ENCODE data around the gene MAD1L1. TPM values are rescaled to one million over a fixed set of nuclear protein-coding genes. Genes with fewer than 3 reads are reported as not detected.

The MAD1L1 gene
- total and polyA plus RNA-seq, 2 of the 4 experiments (the other 2 are of a cell fraction) = 29.0 to 40.9 TPM

DNA sequence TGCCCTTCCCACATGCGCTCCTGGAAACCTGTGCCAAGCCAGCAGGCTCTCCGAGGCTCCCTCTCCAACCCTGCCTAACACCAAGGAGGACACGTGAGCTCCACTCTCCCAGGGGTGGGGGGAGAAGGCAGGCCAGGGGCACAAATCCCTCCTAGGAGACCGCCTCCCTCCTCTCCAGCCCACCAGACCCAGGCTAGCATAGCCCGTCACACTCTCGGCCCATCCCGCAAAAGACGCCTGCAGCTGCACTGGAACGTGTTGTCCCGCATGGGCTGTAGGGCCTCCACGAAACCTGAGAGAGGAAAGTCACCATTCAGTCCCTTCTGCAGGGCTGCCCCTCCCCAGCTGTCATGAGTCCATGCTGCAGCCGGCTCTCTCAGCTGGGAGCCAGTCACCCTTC lies 126.3 kb downstream of the MAD1L1 start:
- no peak overlapping the region for H3K14ac ChIP-seq (replicated peaks; ENCODE audit: low read depth, low read length)
- DNase-seq (no peak), ATAC-seq (ENCODE audit: low read depth) (no peak)
- H3K18ac ChIP-seq (ENCODE audit: low read depth, low read length) = no peak overlapping the region
- H3K4ac ChIP-seq (ENCODE audit: low read depth, low read length) = peak overlapping the region; percentile 59; the same call in 1 of the 2 replicates
- no peak overlapping the region for H2BK120ac ChIP-seq (ENCODE audit: low read depth, low read length)
- no peak overlapping the region for H3K4me2 ChIP-seq (ENCODE audit: low read depth, low read length)
- no peaks in the 10 kb centered on the region for H3K9me3 ChIP-seq (ENCODE audit: control insufficient read depth, insufficient read depth, low read length)
- BruUV-seq (replicated peaks) = no TSS peak
- H4K5ac ChIP-seq (ENCODE audit: low read depth, low read length) = no peak overlapping the region
- dilution Hi-C loops (cut with HindIII; ENCODE audit: low sequenced_read_pairs, unreplicated experiment) = no loop called here
- ChIA-PET CTCF (no interaction called here), POLR2A (ENCODE audit: unreplicated experiment) (no interaction called here)
- H3K27ac ChIP-seq (ENCODE audit: insufficient read depth, low read length) = no peak overlapping the region
- peaks cover 14 to 48% of the 10 kb centered on the region in 2 experiments; a peak in 3 of 4 replicates for H3K79me1 ChIP-seq (ENCODE audit: low read depth in 1 of 2, low read length in 2 of 2)
- no peak for TF ChIP-seq RFX5 (IDR thresholded peaks at IDR 0.05; ENCODE audit: low read depth, low read length)
- TF ChIP-seq, protein P1, sequence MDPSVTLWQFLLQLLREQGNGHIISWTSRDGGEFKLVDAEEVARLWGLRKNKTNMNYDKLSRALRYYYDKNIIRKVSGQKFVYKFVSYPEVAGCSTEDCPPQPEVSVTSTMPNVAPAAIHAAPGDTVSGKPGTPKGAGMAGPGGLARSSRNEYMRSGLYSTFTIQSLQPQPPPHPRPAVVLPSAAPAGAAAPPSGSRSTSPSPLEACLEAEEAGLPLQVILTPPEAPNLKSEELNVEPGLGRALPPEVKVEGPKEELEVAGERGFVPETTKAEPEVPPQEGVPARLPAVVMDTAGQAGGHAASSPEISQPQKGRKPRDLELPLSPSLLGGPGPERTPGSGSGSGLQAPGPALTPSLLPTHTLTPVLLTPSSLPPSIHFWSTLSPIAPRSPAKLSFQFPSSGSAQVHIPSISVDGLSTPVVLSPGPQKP (IDR thresholded peaks at IDR 0.05; ENCODE audit: borderline replicate concordance, low read depth, low read length) = no peak
- TF ChIP-seq BHLHE40 (IDR thresholded peaks at IDR 0.05; ENCODE audit: low read depth, low read length) = no peak
- no peak for TF ChIP-seq CHD1 (IDR thresholded peaks at IDR 0.05; ENCODE audit: low read depth, low read length)
- TF ChIP-seq FOS (IDR thresholded peaks at IDR 0.05; ENCODE audit: low read depth, low read length) = no peak
- TF ChIP-seq RCOR1 (IDR thresholded peaks at IDR 0.05; ENCODE audit: insufficient replicate concordance, low read length) = no peak
- TF ChIP-seq MXI1 (IDR thresholded peaks at IDR 0.05; ENCODE audit: borderline replicate concordance, low read depth, low read length) = no peak
- TF ChIP-seq, protein P2, sequence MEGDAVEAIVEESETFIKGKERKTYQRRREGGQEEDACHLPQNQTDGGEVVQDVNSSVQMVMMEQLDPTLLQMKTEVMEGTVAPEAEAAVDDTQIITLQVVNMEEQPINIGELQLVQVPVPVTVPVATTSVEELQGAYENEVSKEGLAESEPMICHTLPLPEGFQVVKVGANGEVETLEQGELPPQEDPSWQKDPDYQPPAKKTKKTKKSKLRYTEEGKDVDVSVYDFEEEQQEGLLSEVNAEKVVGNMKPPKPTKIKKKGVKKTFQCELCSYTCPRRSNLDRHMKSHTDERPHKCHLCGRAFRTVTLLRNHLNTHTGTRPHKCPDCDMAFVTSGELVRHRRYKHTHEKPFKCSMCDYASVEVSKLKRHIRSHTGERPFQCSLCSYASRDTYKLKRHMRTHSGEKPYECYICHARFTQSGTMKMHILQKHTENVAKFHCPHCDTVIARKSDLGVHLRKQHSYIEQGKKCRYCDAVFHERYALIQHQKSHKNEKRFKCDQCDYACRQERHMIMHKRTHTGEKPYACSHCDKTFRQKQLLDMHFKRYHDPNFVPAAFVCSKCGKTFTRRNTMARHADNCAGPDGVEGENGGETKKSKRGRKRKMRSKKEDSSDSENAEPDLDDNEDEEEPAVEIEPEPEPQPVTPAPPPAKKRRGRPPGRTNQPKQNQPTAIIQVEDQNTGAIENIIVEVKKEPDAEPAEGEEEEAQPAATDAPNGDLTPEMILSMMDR (conservative IDR thresholded peaks at IDR 0.05; ENCODE audit: low read depth, low read length) = no peak
- no peak for TF ChIP-seq MAFK (IDR thresholded peaks at IDR 0.05; ENCODE audit: low read depth, low read length)
- TF ChIP-seq SMC3 (IDR thresholded peaks at IDR 0.05; ENCODE audit: low read depth, low read length) = no peak
- no peak for TF ChIP-seq MAZ (IDR thresholded peaks at IDR 0.05; ENCODE audit: borderline replicate concordance, low read depth, low read length)
- no peak for TF ChIP-seq CEBPB (IDR thresholded peaks at IDR 0.05; ENCODE audit: low read depth, low read length)
- TF ChIP-seq POLR2A (IDR thresholded peaks at IDR 0.05; ENCODE audit: low read depth, low read length) = no peak
- no peak for TF ChIP-seq RAD21 (IDR thresholded peaks at IDR 0.05; ENCODE audit: low read length)
- TF ChIP-seq, protein P3, sequence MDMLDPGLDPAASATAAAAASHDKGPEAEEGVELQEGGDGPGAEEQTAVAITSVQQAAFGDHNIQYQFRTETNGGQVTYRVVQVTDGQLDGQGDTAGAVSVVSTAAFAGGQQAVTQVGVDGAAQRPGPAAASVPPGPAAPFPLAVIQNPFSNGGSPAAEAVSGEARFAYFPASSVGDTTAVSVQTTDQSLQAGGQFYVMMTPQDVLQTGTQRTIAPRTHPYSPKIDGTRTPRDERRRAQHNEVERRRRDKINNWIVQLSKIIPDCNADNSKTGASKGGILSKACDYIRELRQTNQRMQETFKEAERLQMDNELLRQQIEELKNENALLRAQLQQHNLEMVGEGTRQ (IDR thresholded peaks at IDR 0.05; ENCODE audit: low read depth, low read length) = no peak
- TF ChIP-seq NFE2L2 (IDR thresholded peaks at IDR 0.05; ENCODE audit: low read depth, low read length) = no peak
- H3K27me3 ChIP-seq (ENCODE audit: control insufficient read depth, insufficient read depth, low read length) = no peaks in the 10 kb centered on the region
- H2AFZ ChIP-seq (replicated peaks; ENCODE audit: low read length, poor library complexity) = no peak overlapping the region
- peak overlapping the region; percentile 53 for H2AK9ac ChIP-seq (replicated peaks; ENCODE audit: low read depth, low read length, poor library complexity)
- H3K9ac ChIP-seq (ENCODE audit: low read depth, low read length) = no peak overlapping the region
- no peak overlapping the region for H2AK5ac ChIP-seq (ENCODE audit: low read depth, low read length)
- no peaks in the 10 kb centered on the region for H3K36me3 ChIP-seq (ENCODE audit: control insufficient read depth, insufficient read depth, low read length)
- H3K56ac ChIP-seq (ENCODE audit: extremely low read depth, insufficient read depth, low read length) = no peak overlapping the region
- in situ Hi-C loops (cut with MboI; ENCODE audit: low sequenced_read_pairs) = no loop called here
- 93% methylated on average over 9 of the region's 12 CpGs; no CpG with 5 or more reads in 1 of the 2 experiments for WGBS, 2 experiments (ENCODE audit: extremely low coverage in 2 of 2, insufficient read length in 1 of 2)
- no peak overlapping the region for H2BK5ac ChIP-seq (ENCODE audit: low read depth, low read length, poor library complexity, severe bottlenecking)
- no peak overlapping the region for H3K23ac ChIP-seq (ENCODE audit: low read depth, low read length)
- no peaks in the 10 kb centered on the region; the same call in none of the 2 replicates for H4K20me1 ChIP-seq (ENCODE audit: insufficient read depth, low read length)
- no peak overlapping the region for H4K8ac ChIP-seq (ENCODE audit: low read depth in 2 of 2, low read length in 2 of 2)
- H3K4me1 ChIP-seq (ENCODE audit: control insufficient read depth, insufficient read depth, low read length) = peaks cover 47% of the 10 kb centered on the region
- H3K9me1 ChIP-seq (ENCODE audit: insufficient read depth, low read length) = peaks cover 24% of the 10 kb centered on the region
- no peak overlapping the region for H4K91ac ChIP-seq (ENCODE audit: insufficient read depth, low read depth, low read length)
- intact Hi-C loops (cut with micrococcal nuclease) = loop anchor here (10.0 kb wide), 1 partner anchor 98 kb away; no protein-coding TSS in a partner anchor
- H2BK15ac ChIP-seq (ENCODE audit: low read depth, low read length) = no peak overlapping the region
- no peak overlapping the region for H3K4me3 ChIP-seq (ENCODE audit: insufficient read depth, low read depth, low read length)
- no peak overlapping the region for H2BK20ac ChIP-seq (ENCODE audit: low read depth, low read length)
